Vagina (tissue), 2 donors: ENCODE data around the gene SLC39A7.

ENCODE experiments used
- POLR2A ChIP-seq, 2 donors: fragments of 450-650 bp; IDR thresholded peaks; one replicate each; pipeline ENCODE4 v1.6.1; 2017; ENCODE audit warnings: antibody characterized with exemption in 2 of 2, mild to moderate bottlenecking in 2 of 2, moderate library complexity in 2 of 2
- POLR2AphosphoS5 ChIP-seq, 2 donors: sonication (generic); formaldehyde crosslinking; IDR thresholded peaks; one replicate each; pipeline ENCODE4 v1.9.0; 2017; ENCODE audit warnings: antibody characterized with exemption in 2 of 2, mild to moderate bottlenecking in 2 of 2, low read depth in 1 of 2; ENCODE audit not compliant: insufficient read depth in 1 of 2
- TF ChIP-seq, protein P1 (sequence below), 3 experiments: fragments of 450-650 bp in 2 of 3; fragments of 200-600 bp in 1 of 3; sonication (generic) in 1 of 3; IDR thresholded peaks; one replicate each; pipeline ENCODE4 v1.5.1; 2017 to 2019; ENCODE audit warnings: antibody characterized with exemption in 3 of 3, mild to moderate bottlenecking in 2 of 3, moderate library complexity in 2 of 3

DNA sequence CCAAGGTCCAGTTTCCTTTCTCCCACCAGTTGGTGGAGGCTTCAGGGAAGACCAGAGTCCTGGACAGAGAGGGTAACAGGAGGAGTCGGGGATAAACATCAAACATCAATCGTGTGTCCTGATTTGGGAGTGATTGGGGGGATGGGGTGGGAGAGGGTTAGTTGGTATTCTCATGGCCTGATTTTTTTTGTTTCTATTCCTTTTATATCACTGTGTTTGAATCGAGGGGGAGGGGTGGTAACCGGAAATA is 3.4 kb downstream of the SLC39A7 start:
- TF ChIP-seq POLR2A (IDR thresholded peaks at IDR 0.05) = no peak
- TF ChIP-seq, protein P1, sequence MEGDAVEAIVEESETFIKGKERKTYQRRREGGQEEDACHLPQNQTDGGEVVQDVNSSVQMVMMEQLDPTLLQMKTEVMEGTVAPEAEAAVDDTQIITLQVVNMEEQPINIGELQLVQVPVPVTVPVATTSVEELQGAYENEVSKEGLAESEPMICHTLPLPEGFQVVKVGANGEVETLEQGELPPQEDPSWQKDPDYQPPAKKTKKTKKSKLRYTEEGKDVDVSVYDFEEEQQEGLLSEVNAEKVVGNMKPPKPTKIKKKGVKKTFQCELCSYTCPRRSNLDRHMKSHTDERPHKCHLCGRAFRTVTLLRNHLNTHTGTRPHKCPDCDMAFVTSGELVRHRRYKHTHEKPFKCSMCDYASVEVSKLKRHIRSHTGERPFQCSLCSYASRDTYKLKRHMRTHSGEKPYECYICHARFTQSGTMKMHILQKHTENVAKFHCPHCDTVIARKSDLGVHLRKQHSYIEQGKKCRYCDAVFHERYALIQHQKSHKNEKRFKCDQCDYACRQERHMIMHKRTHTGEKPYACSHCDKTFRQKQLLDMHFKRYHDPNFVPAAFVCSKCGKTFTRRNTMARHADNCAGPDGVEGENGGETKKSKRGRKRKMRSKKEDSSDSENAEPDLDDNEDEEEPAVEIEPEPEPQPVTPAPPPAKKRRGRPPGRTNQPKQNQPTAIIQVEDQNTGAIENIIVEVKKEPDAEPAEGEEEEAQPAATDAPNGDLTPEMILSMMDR (IDR thresholded peaks at IDR 0.05) = no peak
- TF ChIP-seq POLR2AphosphoS5 (IDR thresholded peaks at IDR 0.05; ENCODE audit: insufficient read depth in 1 of 2, low read depth in 1 of 2) = no peak
